SK-N-MC (cell line): ENCODE measurements around the gene MKRN2.

ENCODE experiments used
- EZH2 ChIP-seq: fragments of 200-600 bp; sonication (generic); IDR thresholded peaks from one replicate; pipeline ENCODE4 v1.6.1; 2017; ENCODE audit warnings: antibody characterized with exemption
- FOXP2 ChIP-seq: optimal IDR thresholded peaks from 2 replicates; pipeline ENCODE3; 2011; ENCODE audit warnings: mild to moderate bottlenecking, moderate library complexity; ENCODE audit not compliant: insufficient read depth; ENCODE audit errors: extremely low read length, control extremely low read depth
- POLR2AphosphoS5 ChIP-seq: IDR thresholded peaks from 2 replicates; pipeline ENCODE4 v1.6.1; 2012; ENCODE audit warnings: mild to moderate bottlenecking, low read depth, low read length, borderline replicate concordance

DNA sequence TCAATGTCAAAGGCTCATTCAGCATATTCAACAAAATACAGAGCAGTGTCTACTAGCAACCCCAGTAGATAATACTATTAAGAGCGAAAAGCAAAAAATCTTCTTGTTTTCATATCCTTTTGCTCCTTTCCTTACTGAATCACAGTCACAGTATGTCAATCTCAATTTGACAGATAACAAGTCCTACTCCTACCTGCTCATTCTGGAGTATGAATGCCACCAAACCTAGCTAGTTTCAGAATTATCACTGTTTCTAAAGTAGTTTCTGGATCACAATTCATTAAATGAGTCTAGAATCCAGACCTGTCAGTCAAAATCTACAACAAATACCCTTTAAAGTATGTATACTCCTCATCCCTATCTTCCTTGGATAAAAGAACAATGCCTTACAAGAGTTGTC is 51.5 kb downstream of the MKRN2 start:
- TF ChIP-seq EZH2: no peak
- TF ChIP-seq POLR2AphosphoS5: no peak
- no peak for TF ChIP-seq FOXP2
